Pons (tissue), 1 donor: Measurements from ENCODE around the gene PDGFRA.
"Not testable (repeated sequence)": the region's sequence is repeated elsewhere in the genome, so short reads cannot be mapped to it uniquely, and the experiment has no call there.

Experiments used
- DNase-seq: peaks from one replicate; pipeline ENCODE4 v3.0.0-alpha.2; 2016; ENCODE audit warnings: low spot score

PDGFRA gene

DNA sequence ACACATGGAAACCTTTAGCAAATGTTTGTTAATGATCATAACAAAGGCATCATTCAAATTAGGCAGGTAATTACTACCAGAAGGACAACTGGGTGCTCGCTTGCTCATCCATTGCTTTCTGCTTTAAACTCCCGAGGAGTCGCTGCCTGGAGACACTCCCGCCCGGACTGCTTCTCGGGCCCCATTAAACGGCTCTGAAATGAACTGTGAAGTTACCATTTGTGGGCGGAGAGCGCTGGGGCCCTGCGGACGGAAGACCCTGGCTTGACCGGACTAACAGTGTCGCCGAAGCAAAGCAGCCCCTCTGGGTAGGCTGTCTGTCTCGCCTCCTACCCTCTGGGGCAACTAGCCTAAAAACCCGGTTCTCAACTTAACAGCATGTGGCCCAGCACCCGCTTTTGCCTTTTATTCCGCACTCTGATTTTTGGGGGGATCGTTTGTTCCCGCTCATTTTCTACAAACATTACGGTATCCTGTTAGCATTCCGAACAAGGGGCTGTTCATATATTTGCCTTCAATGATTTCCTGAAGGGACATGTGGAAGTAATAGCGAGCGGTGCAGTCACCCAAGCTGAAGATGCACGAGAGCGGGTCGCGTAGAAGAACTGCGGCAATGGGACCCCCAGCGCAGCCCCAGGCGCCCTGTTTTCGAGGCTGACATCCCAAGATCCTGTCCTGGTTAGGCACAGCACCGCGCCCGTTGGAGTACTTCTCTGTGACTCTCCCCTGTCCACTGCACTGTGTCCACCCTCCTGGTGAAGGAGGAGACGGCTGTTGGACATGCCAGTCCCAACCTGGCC lies 1.6 kb upstream of the PDGFRA start:
- no peak for DNase-seq

DNA sequence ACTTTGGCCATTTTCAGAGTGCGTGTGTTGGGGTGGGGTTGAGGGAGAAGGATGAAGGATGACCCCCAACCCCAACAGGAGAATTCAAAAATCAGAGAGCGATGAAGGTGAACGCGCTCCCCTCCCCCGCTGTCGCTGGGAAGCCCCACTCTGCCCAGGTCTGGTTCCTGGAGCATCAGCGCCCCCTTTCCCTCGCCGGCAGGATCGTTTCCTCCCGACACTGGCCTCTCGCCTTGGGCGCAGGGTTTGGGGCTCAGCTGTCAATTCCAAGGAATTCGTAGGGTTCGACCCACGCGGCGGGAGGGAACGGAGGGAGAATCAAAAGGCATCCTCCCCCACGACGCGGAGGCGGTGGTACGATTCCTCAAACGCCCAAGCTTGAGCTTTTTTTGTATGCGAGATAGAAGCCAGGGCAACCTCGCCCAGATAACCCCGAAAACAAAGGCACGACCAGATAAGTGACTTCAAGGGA lies 1.0 kb upstream of the PDGFRA start:
- DNase-seq = peak; percentile 45

DNA sequence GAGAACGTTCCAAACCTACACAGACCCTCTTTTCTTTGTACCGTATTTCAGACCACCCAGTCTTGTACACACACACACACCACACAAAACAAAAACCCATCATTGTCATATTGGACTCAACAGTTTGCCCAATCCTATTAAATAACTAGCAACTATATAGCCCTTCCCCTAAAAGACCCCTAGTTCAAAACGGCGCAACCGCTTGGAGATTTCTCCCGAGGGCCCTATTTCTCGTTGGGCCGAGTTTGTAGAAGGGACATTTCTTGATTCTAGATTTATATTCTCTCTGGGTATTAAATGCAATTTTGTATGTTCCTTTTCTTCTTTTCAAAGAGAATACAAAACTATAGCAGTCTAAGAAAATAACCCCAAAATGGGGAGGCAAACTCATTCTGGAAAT lies 547 bp upstream of the PDGFRA start:
- DNase-seq = no peak

DNA sequence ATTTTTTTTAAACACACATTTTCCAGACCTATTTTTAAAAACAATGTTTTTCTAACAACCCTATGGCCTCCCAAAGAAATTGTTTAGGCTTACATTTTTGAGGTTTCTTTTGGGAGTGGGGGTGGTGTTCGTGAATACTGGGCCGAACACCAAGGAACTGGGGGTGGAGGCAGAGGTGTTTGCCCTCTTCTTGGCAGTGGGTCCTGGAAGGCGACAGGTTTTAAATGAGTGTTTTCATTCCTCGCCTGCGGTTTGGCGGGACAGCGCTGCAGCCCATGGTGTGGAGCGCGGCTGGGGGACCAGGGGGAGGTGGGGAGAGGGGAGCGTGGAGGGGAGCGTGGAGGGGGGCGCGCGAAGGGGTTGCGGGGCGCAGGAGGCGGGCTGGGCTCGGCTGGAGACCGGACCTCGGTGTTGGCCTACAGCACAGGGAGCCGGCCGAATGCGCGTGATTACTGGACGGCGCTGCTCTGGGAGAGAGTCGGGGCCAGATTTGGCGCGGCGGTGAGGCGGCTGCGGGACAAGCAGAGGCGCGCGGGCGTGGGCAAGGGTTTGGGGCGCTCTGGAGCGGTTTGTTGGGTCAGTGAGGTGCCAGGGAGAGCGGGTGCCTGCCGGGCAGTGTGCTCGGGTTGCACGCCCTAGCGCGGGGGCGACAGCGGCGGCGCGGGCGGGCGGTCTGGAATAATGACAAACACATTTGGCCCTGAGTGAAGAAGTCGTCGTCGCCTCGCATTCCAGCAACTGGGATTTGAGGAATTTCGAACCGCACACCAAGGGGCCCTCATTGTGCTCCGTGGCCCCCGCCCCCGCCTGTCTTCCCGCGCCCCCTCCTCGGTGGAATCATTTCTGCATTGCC lies 764 bp downstream of the PDGFRA start:
- DNase-seq = no peak

DNA sequence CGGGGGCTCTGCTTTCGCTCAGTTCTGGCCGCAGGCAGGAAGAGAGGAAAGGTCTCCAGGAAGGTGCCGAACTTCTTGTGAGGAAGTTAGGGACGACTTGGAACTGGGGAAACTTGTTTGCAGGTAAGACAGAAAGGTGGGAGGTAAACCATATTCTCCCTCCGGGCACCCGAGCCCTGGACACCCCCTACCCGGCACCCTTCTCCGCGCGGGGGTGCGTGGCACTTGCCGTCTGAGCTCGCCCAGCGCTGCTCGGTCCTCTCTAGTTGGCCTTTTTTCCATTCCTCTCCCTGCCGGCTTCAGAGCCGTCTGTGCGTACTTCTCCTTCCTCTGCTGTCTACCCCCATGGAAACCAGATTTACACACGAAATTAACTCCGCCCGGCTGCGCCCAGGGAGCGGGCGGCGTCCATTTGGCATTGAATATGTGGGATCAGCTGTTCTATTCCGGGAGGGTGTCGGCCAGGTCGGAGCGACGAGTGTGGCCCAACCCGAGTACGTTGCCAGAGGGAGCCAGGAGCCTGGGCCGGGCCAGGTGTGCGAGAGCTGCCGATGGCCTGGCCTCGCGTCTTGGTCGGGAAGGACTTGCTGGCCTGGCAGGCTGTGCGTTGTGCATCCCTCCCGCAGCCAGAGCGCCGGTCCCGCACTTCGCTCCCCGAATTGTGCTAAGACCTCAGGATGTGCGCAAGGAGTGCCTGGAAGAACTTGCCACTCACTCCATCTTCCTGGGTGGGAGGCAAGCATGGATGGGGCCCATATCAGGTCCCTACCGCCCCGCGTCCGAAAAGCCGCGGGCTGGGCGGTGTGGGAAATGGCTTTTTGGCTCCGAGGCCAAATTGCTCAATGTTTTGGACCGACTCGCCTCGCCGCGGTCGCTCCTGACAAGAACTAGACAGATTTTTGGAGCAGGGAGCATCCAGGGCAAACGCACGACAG lies 1.7 kb downstream of the PDGFRA start:
- no peak for DNase-seq

DNA sequence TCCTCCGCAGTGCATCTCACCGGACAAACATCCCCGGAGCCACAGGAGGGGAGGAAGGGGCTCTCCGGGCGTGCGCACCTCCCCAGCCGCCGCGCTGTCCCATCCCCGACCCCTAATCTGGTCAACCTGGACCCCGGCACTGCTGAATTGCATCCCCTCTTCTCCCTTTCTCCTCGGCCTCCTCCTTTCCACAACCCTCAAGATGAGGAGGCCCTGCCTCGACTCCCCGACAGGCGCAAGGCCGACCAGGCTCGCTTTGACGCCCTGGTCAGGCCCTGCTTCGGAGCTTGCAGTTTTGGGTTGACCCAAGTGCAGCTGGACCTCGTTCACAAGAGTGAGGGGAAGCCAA lies 2.3 kb downstream of the PDGFRA start:
- DNase-seq = no peak

DNA sequence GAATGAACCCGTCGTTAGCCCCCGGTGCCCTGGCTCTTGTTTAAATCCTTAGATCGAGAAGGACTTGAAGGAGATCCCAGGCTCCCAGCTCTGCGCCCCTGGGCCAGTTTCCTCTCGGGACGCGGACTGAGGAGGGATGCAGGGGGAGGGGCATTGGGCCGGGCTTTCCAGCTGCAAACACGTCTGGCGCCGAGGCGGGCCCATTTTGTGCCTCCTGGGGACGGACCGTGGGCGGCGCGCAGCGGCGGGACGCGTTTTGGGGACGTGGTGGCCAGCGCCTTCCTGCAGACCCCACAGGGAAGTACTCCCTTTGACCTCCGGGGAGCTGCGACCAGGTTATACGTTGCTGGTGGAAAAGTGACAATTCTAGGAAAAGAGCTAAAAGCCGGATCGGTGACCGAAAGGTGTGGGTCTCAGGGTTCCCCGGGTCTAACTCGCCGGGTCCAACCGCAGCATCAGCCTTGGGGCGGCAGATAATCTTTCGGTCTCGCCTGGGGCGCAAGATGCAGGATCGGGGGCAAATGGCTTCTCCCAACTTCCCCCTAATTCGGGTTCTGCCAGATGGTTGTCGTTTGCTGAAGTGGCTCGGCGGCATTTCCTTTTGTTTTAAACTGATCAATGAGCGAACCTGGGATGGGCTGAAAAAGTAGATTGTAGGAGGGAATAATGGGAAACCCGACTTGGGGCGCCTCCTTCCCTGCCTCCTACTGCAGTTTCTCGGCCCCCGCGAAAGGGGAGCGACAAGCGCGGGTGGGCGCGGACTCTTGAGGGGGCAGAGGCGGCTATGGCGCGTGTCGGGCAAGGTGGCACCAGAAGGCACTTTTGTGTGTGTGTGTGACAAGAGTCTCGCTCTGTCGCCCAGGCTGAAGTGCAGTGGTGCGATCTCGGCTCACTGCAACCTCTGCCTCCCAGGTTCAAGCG lies 2.9 kb downstream of the PDGFRA start:
- no peak for DNase-seq

DNA sequence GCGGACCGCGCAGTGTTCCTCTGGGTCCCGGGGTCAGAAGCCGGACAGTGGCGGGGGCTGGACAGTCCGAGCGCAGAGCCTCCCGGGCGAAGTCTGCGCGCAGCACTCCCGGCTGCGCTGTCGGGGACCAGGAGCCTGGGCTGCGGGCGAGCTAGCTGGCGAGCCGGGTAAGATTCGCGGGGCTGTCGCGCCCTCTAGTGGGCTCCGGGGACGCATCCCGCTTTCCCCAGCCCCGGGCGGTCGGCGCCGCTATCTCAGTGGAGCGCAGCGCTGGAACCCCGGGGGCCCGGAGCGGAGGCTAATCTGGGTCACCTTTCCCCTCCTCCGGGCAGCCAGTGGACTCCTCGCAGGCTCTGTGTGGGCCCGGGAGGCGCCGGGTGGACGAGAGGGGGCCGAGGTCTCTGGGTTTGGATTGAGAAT lies 4.2 kb downstream of the PDGFRA start:
- peak; percentile 69 for DNase-seq

DNA sequence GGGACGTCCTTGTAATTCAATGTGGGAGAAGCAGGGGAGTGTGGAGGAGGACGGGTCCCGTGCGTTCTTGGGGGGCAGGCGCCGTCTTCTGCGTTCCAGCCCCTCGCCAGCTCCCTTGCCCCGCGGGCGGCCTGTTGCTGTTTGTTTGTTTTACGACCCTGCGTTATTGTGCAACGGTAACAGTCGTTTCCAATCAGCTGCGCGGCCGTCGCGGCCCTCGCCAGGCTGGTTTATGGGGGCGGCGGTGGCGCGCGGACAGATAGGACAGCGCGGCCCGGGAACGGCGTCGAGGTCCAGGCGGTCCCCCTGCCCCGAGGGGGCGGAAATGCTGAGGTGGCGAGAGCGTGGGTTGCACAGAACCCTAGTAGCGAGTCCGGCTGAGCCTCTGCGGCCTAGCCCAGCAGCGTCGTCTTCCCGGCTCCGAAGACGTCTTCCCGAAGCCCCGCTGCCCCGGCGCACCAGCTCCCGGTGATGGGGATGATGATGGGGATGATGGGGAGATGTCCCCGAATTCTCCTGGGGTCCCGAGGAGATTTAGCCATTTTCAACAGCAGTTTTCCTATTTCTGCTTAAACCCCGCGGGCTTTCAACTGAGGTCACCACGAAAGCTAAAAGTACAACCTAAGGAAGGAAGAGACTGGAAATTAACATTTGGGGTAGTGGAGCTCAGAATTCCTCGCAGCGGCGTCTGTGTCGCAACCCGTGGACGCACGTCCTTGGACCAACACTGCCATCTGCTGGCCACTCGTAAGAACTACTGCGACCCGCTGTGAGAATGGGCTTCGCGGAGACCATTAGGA lies 4.8 kb downstream of the PDGFRA start:
- peak; percentile 73 for DNase-seq

DNA sequence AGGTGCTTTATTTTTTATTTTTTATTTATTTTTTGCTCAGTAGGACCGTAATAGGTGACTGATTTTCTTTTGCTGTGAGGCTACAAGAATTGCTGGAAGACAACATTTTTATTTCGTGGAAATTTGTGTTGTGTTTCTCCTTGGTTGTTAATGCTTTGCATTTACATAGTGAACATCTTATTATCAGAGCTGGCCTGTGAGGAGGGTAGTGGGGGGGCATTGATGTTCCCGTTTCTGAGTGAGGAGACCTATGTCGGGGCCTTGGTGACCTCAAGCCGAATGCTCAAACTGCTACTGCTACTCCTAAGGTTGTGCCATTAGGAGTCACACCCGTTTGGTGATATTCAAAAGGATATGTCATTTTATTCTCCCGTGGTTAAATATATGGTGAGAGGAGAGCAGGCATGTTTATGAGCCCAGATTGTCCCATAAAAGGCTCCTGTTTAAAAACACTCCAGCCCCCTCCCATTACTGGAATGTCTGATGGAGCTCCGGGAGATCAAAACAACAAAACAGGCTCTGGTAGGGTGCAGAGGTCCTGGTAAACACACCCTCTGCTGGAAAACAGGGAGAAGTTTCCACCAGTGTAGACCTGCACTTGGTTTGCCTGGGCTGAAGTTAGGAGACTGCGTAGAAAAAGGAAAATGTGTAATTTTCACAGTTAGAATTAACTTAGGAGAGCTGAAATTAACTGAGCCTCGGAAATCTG lies 5.6 kb downstream of the PDGFRA start:
- DNase-seq = no peak

DNA sequence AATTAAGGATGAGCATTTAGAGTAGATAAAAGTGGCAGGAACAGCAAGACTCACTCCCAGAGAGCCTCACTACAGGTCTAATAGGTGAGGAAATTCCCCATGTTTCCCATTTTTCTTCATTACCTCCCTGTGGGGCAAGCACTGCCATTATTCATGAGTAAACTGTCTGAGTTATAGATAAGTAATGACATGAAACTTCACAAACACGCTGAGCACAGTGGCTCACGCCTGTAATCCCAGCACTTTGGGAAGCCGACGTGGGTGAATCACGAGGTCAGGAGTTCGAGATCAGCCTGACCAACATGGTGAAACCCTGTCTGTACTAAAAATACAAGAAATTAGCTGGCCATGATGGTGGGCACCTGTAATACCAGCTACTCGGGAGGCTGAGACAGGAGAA lies 7.2 kb downstream of the PDGFRA start:
- not testable (repeated sequence) for DNase-seq

DNA sequence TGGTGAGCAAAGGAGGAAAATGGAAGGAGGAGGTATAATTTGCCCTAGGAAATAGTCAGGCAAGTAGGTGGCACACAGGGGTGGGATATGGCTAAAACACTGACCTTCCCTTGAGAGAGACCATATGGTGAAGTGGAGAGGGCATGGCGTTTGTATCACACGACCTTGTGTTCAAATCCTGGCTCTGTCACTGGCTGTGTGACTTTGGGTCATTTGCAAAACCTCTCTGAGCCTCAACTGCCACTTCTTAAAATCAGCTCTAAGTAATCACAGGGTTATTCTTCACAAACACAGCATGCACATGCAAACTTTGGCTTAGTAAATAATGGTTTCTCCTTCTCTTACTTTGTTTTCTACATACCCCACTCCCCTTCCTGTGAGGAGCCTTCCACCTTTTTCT lies 8.7 kb downstream of the PDGFRA start:
- DNase-seq = no peak

DNA sequence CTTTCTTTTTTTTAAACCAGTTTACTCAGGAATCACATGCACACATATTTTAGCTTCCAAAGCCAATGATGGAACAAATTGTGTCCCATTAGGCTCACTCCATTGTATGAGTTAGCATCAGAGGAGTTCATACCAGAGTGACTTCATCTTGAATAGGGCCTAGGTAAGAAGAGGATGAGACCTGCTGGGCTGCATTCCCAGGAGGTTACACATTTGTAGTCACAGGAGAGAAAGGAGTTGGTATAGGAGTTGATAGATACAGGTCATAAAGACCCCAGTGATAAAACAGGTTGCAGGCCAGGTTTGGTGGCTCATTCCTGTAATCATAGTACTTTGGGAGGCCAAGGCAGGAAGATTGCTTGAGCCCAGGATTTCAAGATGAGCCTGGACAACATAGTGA lies 9.3 kb downstream of the PDGFRA start:
- no peak for DNase-seq

DNA sequence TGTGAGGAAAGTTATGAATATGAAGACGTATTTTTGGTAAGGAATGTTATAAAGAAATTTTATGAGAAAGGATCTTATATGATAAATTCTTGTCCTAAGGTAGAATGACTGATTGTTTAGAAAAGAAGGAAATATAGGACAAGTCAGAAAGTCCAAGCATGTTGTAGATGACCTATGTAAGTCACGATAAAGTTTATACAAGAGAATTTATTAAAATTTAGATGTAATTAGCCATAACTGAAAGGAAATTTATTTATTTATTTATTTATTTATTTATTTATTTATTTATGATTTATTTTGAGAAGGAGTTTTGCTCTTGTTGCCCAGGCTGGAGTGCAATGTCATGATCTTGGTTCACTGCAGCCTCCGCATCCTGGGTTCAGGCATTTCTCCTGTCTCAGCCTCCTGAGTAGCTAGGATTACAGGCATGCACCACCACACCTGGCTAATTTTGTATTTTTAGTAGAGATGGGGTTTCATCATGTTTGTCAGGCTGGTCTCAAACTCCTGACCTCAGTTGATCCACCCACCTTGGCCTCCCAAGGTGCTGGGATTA lies 12.3 kb downstream of the PDGFRA start:
- not testable (repeated sequence) for DNase-seq

DNA sequence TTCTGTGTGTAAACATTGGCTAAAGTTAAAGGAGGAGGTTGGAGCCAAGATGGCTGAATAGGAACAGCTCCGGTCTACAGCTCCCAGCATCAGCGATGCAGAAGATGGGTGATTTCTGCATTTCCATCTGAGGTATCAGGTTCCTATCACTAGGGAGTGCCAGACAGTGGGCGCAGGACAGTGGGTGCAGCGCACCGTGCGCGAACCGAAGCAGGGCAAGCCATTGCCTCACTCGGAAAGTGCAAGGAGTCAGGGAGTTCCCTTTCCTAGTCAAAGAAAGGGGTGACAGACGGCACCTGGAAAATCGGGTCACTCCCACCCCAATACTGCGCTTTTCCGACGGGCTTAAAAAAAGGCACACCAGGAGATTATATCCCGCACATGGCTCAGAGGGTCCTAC lies 14.4 kb downstream of the PDGFRA start:
- DNase-seq = not testable (repeated sequence)

DNA sequence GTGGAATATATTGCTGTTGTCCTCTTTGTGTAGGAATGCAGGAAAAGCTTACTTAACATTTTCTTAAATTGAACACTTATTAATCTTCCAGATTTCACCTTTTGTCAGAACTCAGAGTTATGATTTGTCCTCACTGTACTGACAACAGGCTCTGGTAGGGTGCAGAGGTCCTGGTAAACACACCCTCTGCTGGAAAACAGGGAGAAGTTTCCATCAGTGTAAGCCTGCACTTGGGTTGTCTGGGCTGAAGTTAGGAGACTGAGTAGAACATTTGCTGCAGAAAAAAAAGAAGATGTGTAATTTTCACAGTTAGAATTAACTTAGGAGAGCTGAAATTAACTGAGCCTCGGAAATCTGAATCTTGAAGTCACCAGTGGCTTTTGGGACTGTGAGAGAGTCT lies 23.2 kb downstream of the PDGFRA start:
- not testable (repeated sequence) for DNase-seq

DNA sequence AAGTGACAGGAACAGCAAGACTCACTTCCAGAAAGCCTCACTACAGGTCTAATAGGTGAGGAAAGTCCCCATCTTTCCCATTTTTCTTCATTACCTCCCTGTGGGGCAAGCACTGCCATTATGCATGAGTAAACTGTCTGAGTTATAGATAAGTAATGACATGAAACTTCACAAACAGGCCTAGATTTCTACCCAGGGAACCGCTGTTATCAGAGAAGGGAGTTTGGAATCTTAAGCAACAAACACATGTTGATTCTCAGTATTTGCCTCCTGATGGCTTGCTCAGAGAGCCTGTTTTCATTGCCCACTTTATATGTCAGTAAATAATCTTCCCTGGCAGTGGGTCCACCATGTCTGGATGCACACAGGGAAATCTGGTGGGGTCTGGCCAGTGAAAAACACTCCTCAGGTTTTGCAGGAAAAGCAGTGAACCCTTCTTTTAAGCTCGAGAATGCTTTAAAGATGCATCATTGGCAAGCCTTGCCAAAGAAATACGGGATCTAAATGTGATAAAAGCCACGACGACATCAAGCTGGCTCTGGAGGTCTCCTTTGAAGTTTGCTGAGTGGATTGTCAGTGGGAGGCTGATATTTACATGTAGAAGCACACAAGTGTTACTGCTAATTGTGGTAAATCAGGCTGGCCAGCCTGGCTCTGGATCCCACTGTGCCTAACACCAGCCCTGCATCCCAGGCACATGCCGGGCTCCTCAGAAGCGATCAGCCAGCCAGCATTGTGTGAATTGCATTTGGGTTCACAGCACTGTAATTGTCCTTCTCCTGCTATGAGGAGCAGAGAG lies 25.2 kb downstream of the PDGFRA start:
- DNase-seq = no peak

DNA sequence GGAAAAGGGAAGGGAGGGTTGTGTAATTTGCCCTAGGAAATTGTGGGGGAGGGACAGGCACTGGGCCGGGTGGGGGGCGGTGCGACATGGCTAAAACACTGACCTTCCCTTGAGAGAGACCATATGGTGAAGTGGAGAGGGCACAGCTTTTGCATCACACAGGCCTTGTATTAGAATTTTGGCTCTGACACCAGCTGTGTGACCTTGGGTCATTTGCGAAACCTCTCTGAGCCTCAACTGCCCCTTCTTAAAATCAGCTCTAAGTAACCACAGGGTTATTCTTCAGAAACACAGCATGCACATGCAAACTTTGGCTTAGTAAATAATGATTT lies 25.8 kb downstream of the PDGFRA start:
- DNase-seq = no peak

DNA sequence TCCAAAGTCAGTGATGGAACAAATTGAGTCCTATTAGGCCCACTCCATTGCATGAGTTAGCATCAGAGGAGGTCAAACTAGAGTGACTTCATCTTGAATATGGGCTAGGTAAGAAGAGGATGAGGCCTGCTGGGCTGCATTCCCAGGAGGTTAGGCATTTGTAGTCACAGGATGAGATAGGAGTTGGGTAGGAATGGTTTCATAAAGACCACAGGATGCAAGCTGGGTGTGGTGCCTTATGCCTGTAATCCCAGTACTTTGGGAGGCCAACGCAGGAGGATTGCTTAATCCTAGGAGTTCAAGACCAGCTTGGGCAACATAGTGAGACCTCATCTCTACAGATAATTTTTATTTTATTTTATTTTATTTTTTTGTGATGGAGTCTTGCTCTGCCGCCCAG lies 26.8 kb downstream of the PDGFRA start:
- no peak for DNase-seq
